Smooth muscle cell (in vitro differentiated cells): ENCODE measurements around the gene LKAAEAR1. TPM values are rescaled to one million over a fixed set of nuclear protein-coding genes. Genes with fewer than 3 reads are reported as not detected.
A peak's percentile ranks its signal among the peaks of the same experiment; 100 is the strongest.

Experiments
- DNase-seq: peaks from one replicate; lab custom pipeline; 2025; ENCODE audit not compliant: unreplicated experiment; lab: John Stamatoyannopoulos, UW
- H2AFZ ChIP-seq: fragments of 200-600 bp; sonication (generic); 2 replicates; pipeline ENCODE4 v1.6.0; 2016; ENCODE audit warnings: antibody characterized with exemption, low read depth, mild to moderate bottlenecking
- H3F3A ChIP-seq: fragments of 200-600 bp; sonication (generic); 2 replicates; pipeline ENCODE4 v1.6.0; 2017; ENCODE audit warnings: antibody characterized with exemption, low read depth
- H3K27ac ChIP-seq: fragments of 200-600 bp; sonication (generic); 2 replicates; pipeline ENCODE4 v1.5.1; 2016; ENCODE audit warnings: low read depth, mild to moderate bottlenecking
- H3K27me3 ChIP-seq: fragments of 200-600 bp; sonication (generic); 2 replicates; pipeline ENCODE4 v1.6.1; 2016; ENCODE audit warnings: low read depth, mild to moderate bottlenecking
- H3K36me3 ChIP-seq: fragments of 200-600 bp; sonication (generic); 2 replicates; pipeline ENCODE4 v1.5.1; 2016; ENCODE audit warnings: low read depth
- H3K4me1 ChIP-seq: fragments of 200-600 bp; sonication (generic); 2 replicates; pipeline ENCODE4 v1.5.1; 2016; ENCODE audit warnings: low read depth
- H3K4me2 ChIP-seq: fragments of 200-600 bp; sonication (generic); 2 replicates; pipeline ENCODE4 v1.6.0; 2016; ENCODE audit warnings: mild to moderate bottlenecking
- H3K4me3 ChIP-seq: fragments of 200-600 bp; sonication (generic); 2 replicates; pipeline ENCODE4 v1.5.1; 2016; ENCODE audit warnings: mild to moderate bottlenecking
- H3K79me2 ChIP-seq: fragments of 200-600 bp; sonication (generic); 2 replicates; pipeline ENCODE4 v1.6.0; 2016; ENCODE audit warnings: low read depth, mild to moderate bottlenecking
- H3K9ac ChIP-seq: fragments of 200-600 bp; sonication (generic); 2 replicates; pipeline ENCODE4 v1.6.0; 2016; ENCODE audit warnings: low read depth
- H3K9me3 ChIP-seq: fragments of 200-600 bp; sonication (generic); replicated peaks from 2 replicates; pipeline ENCODE4 v1.5.1; 2016; ENCODE audit warnings: low read depth
- H4K20me1 ChIP-seq: fragments of 200-600 bp; sonication (generic); 2 replicates; pipeline ENCODE4 v1.6.0; 2016; ENCODE audit warnings: low read depth
- CTCF ChIP-seq: fragments of 200-600 bp; sonication (generic); IDR thresholded peaks from 2 replicates; pipeline ENCODE4 v1.5.1; 2017; ENCODE audit warnings: borderline replicate concordance, mild to moderate bottlenecking, antibody characterized with exemption; ENCODE audit not compliant: insufficient read depth, poor library complexity, severe bottlenecking
- WGBS: methylation state at CpG from one replicate; pipeline ENCODE4 v1.1.7; 2016; ENCODE audit warnings: low lambda C conversion rate; 5-methylcytosine and 5-hydroxymethylcytosine counted together
- polyA plus RNA-seq: library from polyadenylated mRNA; unstranded; fragments of >200 nt; fragmentation: Nextera tagmentation; extraction: Ambion mirVana; gene quantifications from 2 replicates; pipeline ENCODE4 v1.2.1, GENCODE V29; 2016
- total RNA-seq: library from RNA; depleted of rRNA; stranded (reverse); fragments of >200 nt; gene quantifications from 2 replicates; pipeline ENCODE4 v1.2.3, GENCODE V29; 2014

LKAAEAR1 gene
- total and polyA plus RNA-seq, 2 experiments from 2014 or later: 0.79 TPM; not detected in 1

GRCh38 chr20:64056889-64057627 lies 27.1 kb downstream of the LKAAEAR1 start:
- Histone ChIP-seq H3K27ac (no peak overlapping the region), H3K4me3 (no peak overlapping the region), H2AFZ (no peak overlapping the region), H3F3A (peaks cover 11% of the 10 kb centered on the region), H3K79me2 (no peaks in the 10 kb centered on the region), H3K36me3 (no peaks in the 10 kb centered on the region), H3K4me2 (no peak overlapping the region), H3K4me1 (no peaks in the 10 kb centered on the region), H4K20me1 (no peaks in the 10 kb centered on the region), H3K27me3 (no peaks in the 10 kb centered on the region), H3K9ac (no peak overlapping the region), H3K9me3 (no peaks in the 10 kb centered on the region)
- no peak for DNase-seq
- 84% methylated on average over 38 of the region's 39 CpGs for WGBS
- no peak for TF ChIP-seq CTCF

- Histone ChIP-seq H3K4me3 (no peak overlapping the region), H3K79me2 (no peaks in the 10 kb centered on the region), H3K9ac (no peak overlapping the region), H2AFZ (no peak overlapping the region), H3K9me3 (no peaks in the 10 kb centered on the region), H3K4me1 (no peaks in the 10 kb centered on the region), H3K27ac (no peak overlapping the region), H3K4me2 (no peak overlapping the region), H3K27me3 (no peaks in the 10 kb centered on the region), H3K36me3 (no peaks in the 10 kb centered on the region), H4K20me1 (no peaks in the 10 kb centered on the region), H3F3A (peaks cover 11% of the 10 kb centered on the region)
- 78% methylated on average over 6 of the region's 7 CpGs for WGBS
- no peak for DNase-seq
- no peak for TF ChIP-seq CTCF
Observed at GRCh38 chr20:64056639-64056888, 27.6 kb downstream of the LKAAEAR1 start.

GRCh38 chr20:64055893-64056638 lies 28.1 kb downstream of the LKAAEAR1 start:
- Histone ChIP-seq H3K9ac (no peak overlapping the region), H3K9me3 (no peaks in the 10 kb centered on the region), H3F3A (peaks cover 11% of the 10 kb centered on the region), H2AFZ (no peak overlapping the region), H3K4me3 (no peak overlapping the region), H3K79me2 (no peaks in the 10 kb centered on the region), H4K20me1 (no peaks in the 10 kb centered on the region), H3K27ac (peak overlapping the region; percentile 47), H3K4me2 (peak overlapping the region; percentile 57), H3K27me3 (no peaks in the 10 kb centered on the region), H3K36me3 (no peaks in the 10 kb centered on the region), H3K4me1 (no peaks in the 10 kb centered on the region)
- no peak for DNase-seq
- no peak for TF ChIP-seq CTCF
- WGBS: 40% methylated on average over 12 of the region's 22 CpGs
